GM12875 (cell line): ENCODE measurements around the gene LRRC4C.

Experiments used
- H3K4me3 ChIP-seq: one replicate; pipeline ENCODE4 v1.5.1; 2011; ENCODE audit warnings: low read depth, low read length, control low read depth
- TF ChIP-seq, protein P1 (sequence below): IDR thresholded peaks from 2 replicates; pipeline ENCODE4 v1.5.1; 2011; ENCODE audit warnings: low read depth, mild to moderate bottlenecking, control low read depth, inconsistent platforms, low read length, moderate library complexity, borderline replicate concordance; ENCODE audit not compliant: insufficient read depth

LRRC4C gene

GRCh38 chr11:41316751-41317150 is 142.7 kb downstream of the LRRC4C start:
- TF ChIP-seq, protein P1, sequence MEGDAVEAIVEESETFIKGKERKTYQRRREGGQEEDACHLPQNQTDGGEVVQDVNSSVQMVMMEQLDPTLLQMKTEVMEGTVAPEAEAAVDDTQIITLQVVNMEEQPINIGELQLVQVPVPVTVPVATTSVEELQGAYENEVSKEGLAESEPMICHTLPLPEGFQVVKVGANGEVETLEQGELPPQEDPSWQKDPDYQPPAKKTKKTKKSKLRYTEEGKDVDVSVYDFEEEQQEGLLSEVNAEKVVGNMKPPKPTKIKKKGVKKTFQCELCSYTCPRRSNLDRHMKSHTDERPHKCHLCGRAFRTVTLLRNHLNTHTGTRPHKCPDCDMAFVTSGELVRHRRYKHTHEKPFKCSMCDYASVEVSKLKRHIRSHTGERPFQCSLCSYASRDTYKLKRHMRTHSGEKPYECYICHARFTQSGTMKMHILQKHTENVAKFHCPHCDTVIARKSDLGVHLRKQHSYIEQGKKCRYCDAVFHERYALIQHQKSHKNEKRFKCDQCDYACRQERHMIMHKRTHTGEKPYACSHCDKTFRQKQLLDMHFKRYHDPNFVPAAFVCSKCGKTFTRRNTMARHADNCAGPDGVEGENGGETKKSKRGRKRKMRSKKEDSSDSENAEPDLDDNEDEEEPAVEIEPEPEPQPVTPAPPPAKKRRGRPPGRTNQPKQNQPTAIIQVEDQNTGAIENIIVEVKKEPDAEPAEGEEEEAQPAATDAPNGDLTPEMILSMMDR = no peak
- H3K4me3 ChIP-seq = no peak overlapping the region

GRCh38 chr11:41313226-41313625 is 146.2 kb downstream of the LRRC4C start:
- TF ChIP-seq, protein P1 = no peak
- H3K4me3 ChIP-seq = no peak overlapping the region

- TF ChIP-seq, protein P1 = peak; percentile 36; the same call in 1 of the 2 replicates
- no peak overlapping the region for H3K4me3 ChIP-seq
These were observed 149.7 kb downstream of the LRRC4C start for GRCh38 chr11:41309716-41310115.

DNA sequence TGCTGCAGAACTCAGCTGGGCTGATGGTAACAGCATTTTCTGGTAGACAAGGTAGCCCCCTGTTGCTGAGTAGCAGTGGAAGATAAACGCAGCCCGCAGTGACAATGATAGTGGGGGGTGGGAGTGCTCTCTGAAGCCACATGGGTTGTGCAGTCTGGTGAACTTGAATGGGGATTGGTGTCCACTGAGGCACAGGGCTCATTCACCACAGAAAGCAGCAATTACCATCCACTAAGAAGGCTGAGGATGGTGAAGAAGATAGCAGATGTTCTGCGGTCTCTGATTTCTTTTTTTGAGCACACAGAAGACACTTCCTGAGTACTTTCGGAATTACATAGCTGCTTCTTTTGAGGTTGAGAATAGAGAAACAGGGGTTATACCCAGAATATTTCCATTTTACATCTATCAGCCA is 150.3 kb downstream of the LRRC4C start:
- no peak overlapping the region for H3K4me3 ChIP-seq
- TF ChIP-seq, protein P1 = no peak

- TF ChIP-seq, protein P1 = no peak
- H3K4me3 ChIP-seq = no peak overlapping the region
These were observed 151.2 kb downstream of the LRRC4C start for GRCh38 chr11:41308286-41308685.

DNA sequence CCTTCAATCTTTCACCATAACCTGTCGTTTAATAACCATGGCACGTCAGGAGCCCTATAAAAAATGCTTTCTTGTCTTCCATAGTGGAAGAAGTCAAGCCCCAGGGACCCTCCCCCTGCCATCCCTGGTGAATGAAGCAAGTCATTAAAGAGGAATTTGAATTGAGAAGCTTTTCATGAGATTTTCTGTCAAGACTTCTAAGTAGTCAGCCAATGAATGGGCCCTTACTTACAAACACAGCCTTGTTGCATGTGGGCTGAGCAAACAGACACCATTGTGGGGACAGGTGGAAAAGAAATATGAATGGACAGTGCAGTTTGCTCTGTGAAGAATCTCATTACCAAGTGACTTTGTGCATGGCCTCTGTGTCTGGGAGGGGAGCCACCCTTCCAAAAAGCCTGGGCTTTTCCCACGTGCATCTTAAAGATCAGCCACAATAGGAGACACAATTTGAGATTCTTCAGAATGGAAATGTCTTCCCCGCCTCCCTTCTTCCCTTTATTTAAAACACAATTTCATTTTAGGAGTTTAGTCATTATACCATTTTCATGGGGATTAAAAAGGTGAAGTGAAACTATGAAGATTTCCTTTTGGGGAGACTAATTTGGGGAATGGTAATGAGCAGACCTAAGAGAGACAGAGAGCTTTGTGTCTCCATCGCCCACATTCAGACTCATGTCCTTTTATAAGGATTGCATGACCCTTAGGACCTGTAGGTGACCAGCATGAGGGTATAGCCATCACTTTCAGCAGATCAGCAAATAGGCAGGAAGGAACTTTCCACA is 152.0 kb downstream of the LRRC4C start:
- TF ChIP-seq, protein P1 = no peak
- no peak overlapping the region for H3K4me3 ChIP-seq

DNA sequence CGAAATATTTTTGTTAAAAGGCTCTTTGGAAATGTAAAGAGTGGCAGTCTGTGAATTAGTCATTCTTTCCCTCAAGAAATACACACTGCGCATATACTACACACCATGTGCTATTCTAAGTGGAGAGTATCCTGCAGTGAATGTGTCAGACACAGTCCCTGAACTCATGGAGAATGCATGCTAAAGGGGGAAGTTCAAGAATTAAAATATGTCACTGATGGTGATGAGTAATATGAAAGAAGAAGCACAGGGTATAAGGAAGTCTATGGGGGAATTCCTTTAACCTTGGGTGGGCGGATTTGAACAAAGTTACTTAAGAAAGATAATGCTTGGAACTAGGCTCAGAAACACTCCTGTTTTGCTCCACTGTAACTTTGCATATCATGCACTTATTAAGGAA is 153.0 kb downstream of the LRRC4C start:
- H3K4me3 ChIP-seq = no peak overlapping the region
- TF ChIP-seq, protein P1 = no peak
